Erythroblast (primary cell): ENCODE data around the gene GPR137B.

Experiments used
- GATA1 ChIP-seq: IDR thresholded peaks from 2 replicates; pipeline ENCODE4 v1.6.1; 2011; ENCODE audit warnings: low read depth, mild to moderate bottlenecking, control low read depth, low read length, moderate library complexity
- POLR2A ChIP-seq: IDR thresholded peaks from 2 replicates; pipeline ENCODE4 v1.6.1; 2011; ENCODE audit warnings: mild to moderate bottlenecking, low read length

GRCh38 chr1:236179634-236180033 lies 37.3 kb downstream of the GPR137B start:
- TF ChIP-seq POLR2A (no peak), GATA1 (no peak)
